ENCODE results near the gene NELL2. TPM values are rescaled to one million over a fixed set of nuclear protein-coding genes. Genes with fewer than 3 reads are reported as not detected.
"Not testable (repeated sequence)": the region's sequence is repeated elsewhere in the genome, so short reads cannot be mapped to it uniquely, and the experiment has no call there.

Gene NELL2
- polyA plus RNA-seq, 3 donors: 0.09 to 0.98 (median 0.39) TPM

DNA sequence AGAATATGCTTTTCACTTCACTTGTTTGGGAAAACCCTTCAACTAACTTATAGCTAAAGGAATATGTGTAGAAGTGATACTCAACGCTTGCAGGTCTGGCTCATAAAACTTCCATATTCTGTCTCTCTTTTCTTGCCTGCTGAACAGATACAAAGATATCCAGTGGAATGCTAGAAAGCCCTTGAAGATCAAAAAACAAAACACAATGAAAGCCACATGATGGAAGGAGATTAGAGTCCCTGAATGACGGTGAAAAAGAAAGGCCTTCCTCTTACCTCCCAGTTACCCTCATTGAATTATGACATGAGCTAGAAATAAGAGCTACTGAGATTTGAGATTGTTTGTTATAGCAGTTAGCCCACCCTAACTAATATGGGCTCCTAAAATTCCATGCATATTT is 28.2 kb upstream of the NELL2 start:
- intact Hi-C loops (cut with micrococcal nuclease): no loop called here
- Histone ChIP-seq H3K27me3 (ENCODE audit: control insufficient read depth in 2 of 2, insufficient read depth in 2 of 2, low read length in 2 of 2) (no peaks in the 10 kb centered on the region), H4K20me1 (ENCODE audit: insufficient read depth, low read length) (no peaks in the 10 kb centered on the region), H3K36me3 (replicated peaks in 1 of 2; ENCODE audit: control insufficient read depth in 1 of 2, insufficient read depth in 2 of 2, low read length in 2 of 2) (no peaks in the 10 kb centered on the region), H3K4me2 (replicated peaks; ENCODE audit: extremely low read depth, low read length, poor library complexity, severe bottlenecking) (no peak overlapping the region), H3K79me2 (ENCODE audit: insufficient read depth, low read length) (no peaks in the 10 kb centered on the region), H3K4me1 (ENCODE audit: control insufficient read depth in 1 of 2, insufficient read depth in 2 of 2, low read length in 2 of 2) (no peaks in the 10 kb centered on the region), H2AFZ (ENCODE audit: insufficient read depth, low read depth, low read length, poor library complexity, severe bottlenecking) (no peak overlapping the region), H3K27ac (ENCODE audit: low read depth in 1 of 2, low read length in 2 of 2) (no peak overlapping the region), H3K9ac (ENCODE audit: insufficient read depth, low read length, poor library complexity, severe bottlenecking) (no peak overlapping the region), H3K4me3 (replicated peaks in 1 of 3; ENCODE audit: low read depth in 2 of 3, low read length in 3 of 3) (no peak overlapping the region), H3K9me3 (replicated peaks in 1 of 2; ENCODE audit: control insufficient read depth in 1 of 2, insufficient read depth in 1 of 2, low read length in 2 of 2) (no peaks in the 10 kb centered on the region)
- Mint-ChIP-seq H3K36me3 (no peaks in the 10 kb centered on the region), H3K4me1 (no peaks in the 10 kb centered on the region), H3K27ac (no peak overlapping the region), H3K27me3 (ENCODE audit: low read depth in 3 of 3) (peaks cover 0 to 1% (median 0%) of the 10 kb centered on the region in 3 donors), H3K4me3 (no peak overlapping the region), H3K9me3 (peaks cover 0 to 21% (median 6%) of the 10 kb centered on the region in 7 donors)
- DNase-seq: no peak
- no peak for TF ChIP-seq CTCF (IDR thresholded peaks at IDR 0.05)
- no CpG with 5 or more reads among the region's 2 CpGs for WGBS (ENCODE audit: insufficient coverage)

- WGBS (ENCODE audit: insufficient coverage): 77% methylated on average over 5 of the region's 6 CpGs
- H3K4me2 ChIP-seq (replicated peaks; ENCODE audit: extremely low read depth, low read length, poor library complexity, severe bottlenecking); H3K79me2 ChIP-seq (ENCODE audit: insufficient read depth, low read length); H3K9me3 ChIP-seq (replicated peaks in 1 of 2; ENCODE audit: control insufficient read depth in 1 of 2, insufficient read depth in 1 of 2, low read length in 2 of 2); H3K4me3 ChIP-seq (replicated peaks in 1 of 3; ENCODE audit: low read depth in 2 of 3, low read length in 3 of 3); H3K27me3 Mint-ChIP-seq (ENCODE audit: low read depth in 3 of 3); H3K36me3 Mint-ChIP-seq; H3K27ac ChIP-seq (ENCODE audit: low read depth in 1 of 2, low read length in 2 of 2); H3K27me3 ChIP-seq (ENCODE audit: control insufficient read depth in 2 of 2, insufficient read depth in 2 of 2, low read length in 2 of 2); H3K27ac Mint-ChIP-seq; H4K20me1 ChIP-seq (ENCODE audit: insufficient read depth, low read length); H3K4me3 Mint-ChIP-seq; H3K4me1 ChIP-seq (ENCODE audit: control insufficient read depth in 1 of 2, insufficient read depth in 2 of 2, low read length in 2 of 2); H2AFZ ChIP-seq (ENCODE audit: insufficient read depth, low read depth, low read length, poor library complexity, severe bottlenecking); intact Hi-C loops (cut with micrococcal nuclease); H3K36me3 ChIP-seq (replicated peaks in 1 of 2; ENCODE audit: control insufficient read depth in 1 of 2, insufficient read depth in 2 of 2, low read length in 2 of 2); H3K4me1 Mint-ChIP-seq; DNase-seq; H3K9ac ChIP-seq (ENCODE audit: insufficient read depth, low read length, poor library complexity, severe bottlenecking): not testable (repeated sequence)
- H3K9me3 Mint-ChIP-seq: peaks cover 4 to 18% (median 10%) of the 10 kb centered on the region in 7 donors
These were observed 22.0 kb upstream of the NELL2 start for GRCh38 chr12:44898108-44898507.

Measured in CD14-positive monocyte (primary cell).